ENCODE measurements around the gene HOXA9.

Gene HOXA9

GRCh38 chr7:27161721-27162560, 3.4 kb downstream of the HOXA9 start:
- Mint-ChIP-seq H3K4me3 (no peak overlapping the region), H3K27me3 (peaks cover 28% of the 10 kb centered on the region), H3K36me3 (peaks cover 2% of the 10 kb centered on the region), H3K27ac (no peak overlapping the region), H3K9me3 (peaks cover under 1% of the 10 kb centered on the region), H3K4me1 (peaks cover 17% of the 10 kb centered on the region)
- DNase-seq (ENCODE audit: low spot score in 2 of 2) (peak in 1 of 2 donors; percentile 12), ATAC-seq (ENCODE audit: low read depth) (no peak)

- DNase-seq (ENCODE audit: low spot score in 2 of 2) (no peak), ATAC-seq (ENCODE audit: low read depth) (peak; percentile 41)
- peaks cover 17% of the 10 kb centered on the region for H3K4me1 Mint-ChIP-seq
- no peak overlapping the region for H3K27ac Mint-ChIP-seq
- H3K4me3 Mint-ChIP-seq, result peak overlapping the region; percentile 78
- H3K36me3 Mint-ChIP-seq, result peaks cover 2% of the 10 kb centered on the region
- H3K27me3 Mint-ChIP-seq, result peaks cover 29% of the 10 kb centered on the region
- H3K9me3 Mint-ChIP-seq, result no peaks in the 10 kb centered on the region
Observed at GRCh38 chr7:27161214-27161720, 4.1 kb downstream of the HOXA9 start.

- Mint-ChIP-seq H3K4me1 (peaks cover 17% of the 10 kb centered on the region), H3K27me3 (peaks cover 29% of the 10 kb centered on the region), H3K36me3 (peaks cover 2% of the 10 kb centered on the region), H3K4me3 (peak overlapping the region; percentile 78), H3K27ac (peak overlapping the region; percentile 33), H3K9me3 (no peaks in the 10 kb centered on the region)
- ATAC-seq (ENCODE audit: low read depth) (peak; percentile 77), DNase-seq (ENCODE audit: low spot score in 2 of 2) (peak; percentile 87 to 92)
Observed at GRCh38 chr7:27160546-27161213, 4.7 kb downstream of the HOXA9 start.

- Mint-ChIP-seq H3K36me3 (peaks cover 2% of the 10 kb centered on the region), H3K4me3 (peak overlapping the region; percentile 59), H3K27ac (peak overlapping the region; percentile 33), H3K27me3 (peaks cover 31% of the 10 kb centered on the region), H3K9me3 (peaks cover 1% of the 10 kb centered on the region), H3K4me1 (peaks cover 20% of the 10 kb centered on the region)
- ATAC-seq (ENCODE audit: low read depth) (peak; percentile 23), DNase-seq (ENCODE audit: low spot score in 2 of 2) (peak in 1 of 2 donors; percentile 51)
Observed at GRCh38 chr7:27160145-27160545, 5.2 kb downstream of the HOXA9 start.

- Mint-ChIP-seq H3K9me3 (peaks cover 1% of the 10 kb centered on the region), H3K4me3 (peak overlapping the region; percentile 61), H3K36me3 (peaks cover 2% of the 10 kb centered on the region), H3K27ac (peak overlapping the region; percentile 33), H3K27me3 (peaks cover 35% of the 10 kb centered on the region), H3K4me1 (peaks cover 22% of the 10 kb centered on the region)
- ATAC-seq (ENCODE audit: low read depth) (no peak), DNase-seq (ENCODE audit: low spot score in 2 of 2) (no peak)
Observed at GRCh38 chr7:27159266-27160144, 5.8 kb downstream of the HOXA9 start.

GRCh38 chr7:27158436-27159265, 6.7 kb downstream of the HOXA9 start:
- peaks cover 1% of the 10 kb centered on the region for H3K9me3 Mint-ChIP-seq
- ATAC-seq (ENCODE audit: low read depth) (no peak), DNase-seq (ENCODE audit: low spot score in 2 of 2) (no peak)
- H3K27ac Mint-ChIP-seq, result peak overlapping the region; percentile 78
- peaks cover 20% of the 10 kb centered on the region for H3K4me1 Mint-ChIP-seq
- no peak overlapping the region for H3K4me3 Mint-ChIP-seq
- peaks cover 2% of the 10 kb centered on the region for H3K36me3 Mint-ChIP-seq
- peaks cover 38% of the 10 kb centered on the region for H3K27me3 Mint-ChIP-seq

- peaks cover 20% of the 10 kb centered on the region for H3K4me1 Mint-ChIP-seq
- ATAC-seq (ENCODE audit: low read depth) (no peak), DNase-seq (ENCODE audit: low spot score in 2 of 2) (no peak)
- H3K27ac Mint-ChIP-seq, result peak overlapping the region; percentile 78
- H3K4me3 Mint-ChIP-seq, result no peak overlapping the region
- peaks cover 1% of the 10 kb centered on the region for H3K9me3 Mint-ChIP-seq
- H3K36me3 Mint-ChIP-seq, result peaks cover 2% of the 10 kb centered on the region
- peaks cover 40% of the 10 kb centered on the region for H3K27me3 Mint-ChIP-seq
Observed at GRCh38 chr7:27157702-27158431, 7.5 kb downstream of the HOXA9 start.

- peak overlapping the region; percentile 86 for H3K27ac Mint-ChIP-seq
- peaks cover 2% of the 10 kb centered on the region for H3K36me3 Mint-ChIP-seq
- no peak overlapping the region for H3K4me3 Mint-ChIP-seq
- no peak for ATAC-seq (ENCODE audit: low read depth)
- H3K27me3 Mint-ChIP-seq, result peaks cover 41% of the 10 kb centered on the region
- peaks cover 1% of the 10 kb centered on the region for H3K9me3 Mint-ChIP-seq
- no peak for DNase-seq (ENCODE audit: low spot score in 2 of 2)
- H3K4me1 Mint-ChIP-seq, result peaks cover 20% of the 10 kb centered on the region
Observed at GRCh38 chr7:27156916-27157701, 8.2 kb downstream of the HOXA9 start.

- H3K9me3 Mint-ChIP-seq, result peaks cover 1% of the 10 kb centered on the region
Observed at GRCh38 chr7:27156508-27156898, 8.8 kb downstream of the HOXA9 start, which contains the start of gene HOXA7. Gene HOXA7, minus strand, starts transcription at chr7:27156675. Its CDS starts 130 bp downstream, at chr7:27156545.

GRCh38 chr7:27155816-27156507, 9.4 kb downstream of the HOXA9 start:
- H3K4me3 Mint-ChIP-seq, result peak overlapping the region; percentile 3
- ATAC-seq (ENCODE audit: low read depth), result no peak
- H3K27ac Mint-ChIP-seq, result peak overlapping the region; percentile 46
- peaks cover 1% of the 10 kb centered on the region for H3K9me3 Mint-ChIP-seq
- peaks cover 2% of the 10 kb centered on the region for H3K36me3 Mint-ChIP-seq
- peaks cover 27% of the 10 kb centered on the region for H3K4me1 Mint-ChIP-seq
- DNase-seq (ENCODE audit: low spot score in 2 of 2), result no peak
- H3K27me3 Mint-ChIP-seq, result peaks cover 47% of the 10 kb centered on the region

More at GRCh38 chr7:27156508-27156898, 8.8 kb downstream of the HOXA9 start, which contains the start of gene HOXA7:
- Mint-ChIP-seq H3K27me3 (peaks cover 47% of the 10 kb centered on the region), H3K36me3 (peaks cover 2% of the 10 kb centered on the region), H3K27ac (peak within 1 kb of the TSS; percentile 86), H3K4me3 (peak within 1 kb of the TSS; percentile 3), H3K4me1 (peaks cover 24% of the 10 kb centered on the region)
- DNase-seq (ENCODE audit: low spot score in 2 of 2), result no peak
- no peak for ATAC-seq (ENCODE audit: low read depth)
